Urinary bladder (tissue), 4 donors: Measurements from ENCODE around the gene RSL24D1. TPM values are rescaled to one million over a fixed set of nuclear protein-coding genes. Genes with fewer than 3 reads are reported as not detected.

Source experiments
- DNase-seq: peaks from one replicate; pipeline ENCODE4 v3.0.0-alpha.2; 2015; ENCODE audit errors: extremely low spot score
- H3K27ac ChIP-seq: one replicate; pipeline ENCODE4 v1.5.1; 2013; ENCODE audit warnings: low read depth, mild to moderate bottlenecking, moderate library complexity
- H3K36me3 ChIP-seq: one replicate; pipeline ENCODE4 v1.6.1; 2013; ENCODE audit warnings: mild to moderate bottlenecking, moderate library complexity; ENCODE audit not compliant: insufficient read depth
- H3K4me1 ChIP-seq: one replicate; pipeline ENCODE4 v1.6.1; 2013; ENCODE audit warnings: mild to moderate bottlenecking, moderate library complexity; ENCODE audit not compliant: insufficient read depth
- H3K4me3 ChIP-seq: one replicate; pipeline ENCODE4 v1.5.1; 2013; ENCODE audit warnings: low read depth, low read length
- WGBS: extraction: QIAGEN DNeasy Blood & Tissue Kit; methylation state at CpG from one replicate; pipeline ENCODE4 v1.1.7; 2013; 5-methylcytosine and 5-hydroxymethylcytosine counted together
- polyA plus RNA-seq: library from polyadenylated mRNA; stranded (reverse); fragments of 200-250 nt; gene quantifications from one replicate; pipeline ENCODE4 v1.2.3, GENCODE V29; 2013
- total RNA-seq: library from RNA; depleted of rRNA; stranded (reverse); fragments of >200 nt; gene quantifications from one replicate; pipeline ENCODE4 v1.2.3, GENCODE V29; 2014
- donor health status: healthy with polysubstance abuse.
- donor health status: healthy.

RSL24D1 gene
- 136 TPM for total RNA-seq
- 76.8 TPM for polyA plus RNA-seq

DNA sequence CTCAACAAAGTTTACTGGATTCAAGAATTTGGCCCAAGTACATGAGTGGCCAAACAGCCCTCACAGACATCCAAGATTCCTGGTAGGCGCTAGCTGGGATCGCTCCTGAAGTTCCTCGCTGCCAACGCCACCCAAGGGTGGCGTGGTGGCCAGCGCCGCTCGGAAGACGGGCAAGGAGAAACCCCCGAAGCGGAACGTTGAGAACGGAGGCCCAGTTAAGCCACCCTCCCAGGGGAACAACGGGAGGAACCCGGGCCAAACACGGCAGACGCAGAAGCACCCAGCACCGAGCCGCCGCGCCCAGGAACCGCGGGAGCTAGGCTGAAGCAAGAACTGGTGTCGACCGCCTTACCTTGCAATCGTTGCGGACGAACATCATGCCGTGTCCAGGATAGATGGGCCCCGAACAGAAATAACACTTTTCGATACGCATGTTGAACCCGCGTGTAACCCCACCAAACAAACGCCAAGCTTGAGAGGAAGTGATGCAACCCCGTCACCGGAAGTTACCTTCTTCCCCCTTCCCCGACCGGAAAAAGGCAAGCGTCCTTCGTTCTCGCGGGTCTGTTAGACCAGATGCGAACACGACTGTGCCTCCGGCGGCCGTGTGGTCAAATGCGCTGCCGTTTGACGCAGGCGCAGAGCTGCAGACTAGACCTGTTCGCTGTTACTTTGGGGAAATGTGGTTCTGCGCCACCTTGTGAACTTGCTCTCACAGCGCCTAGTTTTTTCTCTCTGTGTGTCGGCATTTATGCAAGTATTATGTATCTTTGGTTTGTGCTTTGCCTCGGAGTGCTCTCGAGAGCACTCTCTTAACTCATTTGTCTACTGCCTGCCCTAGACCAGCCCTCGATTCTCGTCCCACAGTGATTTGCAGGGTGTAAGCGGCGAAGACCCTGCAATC lies at the start of gene RSL24D1:
RSL24D1 (minus strand) TSS at position 484 of the 904 bp plus-strand sequence; CDS start at position 433, 51 bp downstream.
- under 1% methylated on average over 62 of the region's 62 CpGs for WGBS
- H3K27ac ChIP-seq: peak within 1 kb of the TSS; percentile 93
- no peaks in the 10 kb centered on the region for H3K36me3 ChIP-seq
- H3K4me1 ChIP-seq: no peaks in the 10 kb centered on the region
- DNase-seq: peak; percentile 98
- peak within 1 kb of the TSS; percentile 74 for H3K4me3 ChIP-seq

DNA sequence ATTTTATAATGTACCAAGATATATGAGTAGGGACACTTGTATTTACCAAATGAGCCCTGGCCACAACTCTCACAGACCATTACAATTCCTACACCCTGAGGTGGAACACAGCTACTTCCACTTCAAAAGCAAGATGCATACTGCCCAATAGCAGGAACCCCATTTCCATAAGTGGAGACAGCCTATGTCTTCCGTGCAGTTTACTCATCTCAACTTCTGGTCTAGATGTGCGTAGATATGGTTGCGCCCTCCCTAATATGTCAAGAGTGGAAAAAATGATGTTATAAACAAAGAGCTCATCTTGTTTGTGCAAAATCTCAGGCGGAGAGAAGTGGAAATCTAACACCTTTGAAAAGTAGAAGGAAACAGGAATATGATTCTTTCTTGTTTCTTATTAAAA lies 48.3 kb upstream of the RSL24D1 start:
- 69% methylated on average over 4 of the region's 4 CpGs for WGBS
- no peak overlapping the region for H3K4me3 ChIP-seq
- DNase-seq: no peak
- no peak overlapping the region for H3K27ac ChIP-seq
- no peaks in the 10 kb centered on the region for H3K4me1 ChIP-seq
- no peaks in the 10 kb centered on the region for H3K36me3 ChIP-seq

DNA sequence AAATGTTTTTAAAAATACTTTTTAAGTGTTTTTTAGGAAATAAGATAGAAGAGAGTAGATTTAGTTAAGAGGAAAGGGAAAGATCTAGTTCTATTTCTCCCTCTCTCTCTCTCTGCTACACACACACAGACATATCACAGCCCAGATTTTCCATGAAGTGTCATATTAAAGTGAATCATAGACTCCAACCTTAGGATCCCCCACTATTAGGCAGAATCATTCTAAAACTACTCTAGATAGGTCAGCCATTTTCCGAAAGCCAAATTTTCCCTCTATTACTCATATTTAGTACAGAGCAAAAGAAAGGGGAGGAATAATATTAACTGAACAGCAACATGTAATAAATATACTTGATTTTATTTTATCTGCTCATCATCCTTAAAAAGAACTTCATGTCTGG lies 45.1 kb upstream of the RSL24D1 start:
- 0% methylated on average over 1 of the region's 1 CpG for WGBS
- Histone ChIP-seq H3K36me3 (no peaks in the 10 kb centered on the region), H3K4me1 (no peaks in the 10 kb centered on the region), H3K4me3 (no peak overlapping the region), H3K27ac (no peak overlapping the region)
- no peak for DNase-seq

DNA sequence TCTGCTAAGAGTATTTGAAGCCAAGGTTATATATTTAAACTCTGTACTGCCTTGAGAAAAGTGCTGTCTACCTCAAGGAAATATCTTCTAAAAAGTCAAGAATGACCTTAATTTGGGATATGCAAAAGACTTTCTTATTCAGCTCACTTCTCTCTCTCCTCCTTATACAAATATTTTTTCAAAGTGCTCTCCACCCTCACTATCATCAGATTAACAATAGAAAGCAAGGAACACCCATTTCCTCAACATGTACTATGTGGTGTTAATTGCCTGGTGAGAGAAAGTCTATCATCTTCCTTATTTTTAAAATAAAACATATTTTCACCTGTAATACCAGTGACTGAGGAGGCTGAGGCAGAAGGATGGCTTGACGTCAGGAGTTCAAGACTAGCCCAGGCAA lies 44.4 kb upstream of the RSL24D1 start:
- Histone ChIP-seq H3K4me1 (no peaks in the 10 kb centered on the region), H3K4me3 (no peak overlapping the region), H3K36me3 (no peaks in the 10 kb centered on the region), H3K27ac (no peak overlapping the region)
- 94% methylated on average over 1 of the region's 1 CpG for WGBS
- no peak for DNase-seq

DNA sequence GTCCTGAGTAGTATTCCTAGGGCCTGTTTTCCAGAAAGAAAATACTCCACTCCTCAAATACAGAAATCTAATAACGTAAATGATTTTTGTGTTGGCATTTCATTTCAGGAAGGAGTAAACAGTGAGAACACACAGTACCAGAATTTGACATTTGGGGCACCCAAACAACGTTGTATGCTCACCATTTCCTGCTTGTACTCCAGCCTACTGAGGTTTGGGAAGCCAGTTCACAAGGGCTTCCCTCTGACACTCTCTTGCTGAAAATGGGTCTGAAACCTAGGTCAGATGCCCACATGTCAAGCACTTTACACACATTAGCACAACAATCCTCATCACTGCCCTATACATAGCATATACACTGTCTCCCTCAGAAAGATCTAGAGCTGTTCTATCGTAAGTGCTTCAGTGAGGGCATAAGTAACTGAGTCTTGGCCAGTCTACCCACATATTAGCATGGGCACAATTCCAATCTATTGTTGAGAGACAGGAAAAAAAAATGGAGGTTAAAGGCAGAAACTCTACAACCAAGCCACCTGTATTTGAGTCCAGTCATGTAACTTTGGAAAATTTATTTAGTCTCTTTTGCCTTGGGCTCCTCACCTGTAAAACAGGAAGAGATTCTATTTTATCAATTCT lies 43.5 kb upstream of the RSL24D1 start:
- WGBS: 79% methylated on average over 3 of the region's 3 CpGs
- DNase-seq: no peak
- Histone ChIP-seq H3K36me3 (no peaks in the 10 kb centered on the region), H3K4me1 (no peaks in the 10 kb centered on the region), H3K4me3 (no peak overlapping the region), H3K27ac (no peak overlapping the region)

DNA sequence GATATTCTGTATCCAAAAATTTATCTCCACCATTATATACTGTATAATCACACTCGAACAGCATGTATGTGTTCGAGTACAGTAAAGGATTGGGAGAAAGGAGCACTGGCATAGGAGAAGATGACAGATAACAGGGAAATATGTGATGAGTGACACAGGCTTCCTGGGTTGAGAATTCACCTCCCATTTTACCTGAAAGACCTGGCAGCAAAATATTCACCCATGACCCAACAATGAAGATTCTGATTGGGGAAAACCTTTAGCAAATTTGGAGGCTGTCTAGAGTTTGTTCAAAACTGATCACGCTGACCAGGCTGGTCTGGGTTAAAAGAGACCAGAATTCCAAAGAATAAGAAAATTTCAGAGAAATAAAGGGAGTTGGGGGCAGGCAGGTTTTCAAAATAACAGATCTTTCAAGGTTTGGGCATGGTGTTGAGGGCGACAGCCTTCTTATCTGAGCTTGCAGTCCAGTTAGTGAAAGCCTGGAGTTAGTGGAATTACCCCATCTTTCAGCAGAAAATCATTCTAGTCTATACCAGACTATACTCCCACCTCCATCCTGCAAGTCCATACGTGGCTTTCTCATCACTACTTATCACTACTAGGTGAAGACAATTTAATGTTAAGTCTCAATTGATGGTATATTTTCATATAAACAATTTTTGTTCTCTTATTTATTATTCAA lies 42.8 kb upstream of the RSL24D1 start:
- H3K36me3 ChIP-seq: no peaks in the 10 kb centered on the region
- no peak for DNase-seq
- H3K4me1 ChIP-seq: no peaks in the 10 kb centered on the region
- no peak overlapping the region for H3K4me3 ChIP-seq
- 89% methylated on average over 5 of the region's 5 CpGs for WGBS
- H3K27ac ChIP-seq: no peak overlapping the region

DNA sequence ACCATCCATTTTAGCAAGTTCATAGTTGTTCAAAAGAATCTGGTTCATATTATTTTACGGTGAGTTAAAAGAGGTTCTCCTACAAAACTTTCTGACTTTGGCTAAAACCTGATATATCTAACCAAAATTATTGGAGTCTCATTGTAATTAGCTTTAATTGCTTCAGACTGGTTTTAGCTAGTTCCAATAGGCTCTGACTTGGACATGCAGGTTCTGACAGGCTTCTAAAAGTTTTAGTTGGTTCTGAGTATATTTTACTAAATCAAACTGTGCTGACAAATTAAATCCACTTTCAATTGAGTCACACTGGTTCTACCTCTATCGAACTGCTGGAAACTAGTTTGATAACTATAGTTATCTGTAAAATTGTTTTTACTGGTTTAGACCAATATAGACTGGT lies 42.1 kb upstream of the RSL24D1 start:
- H3K36me3 ChIP-seq: no peaks in the 10 kb centered on the region
- H3K4me1 ChIP-seq: no peaks in the 10 kb centered on the region
- H3K4me3 ChIP-seq: no peak overlapping the region
- DNase-seq: no peak
- WGBS: 92% methylated on average over 2 of the region's 2 CpGs
- no peak overlapping the region for H3K27ac ChIP-seq

DNA sequence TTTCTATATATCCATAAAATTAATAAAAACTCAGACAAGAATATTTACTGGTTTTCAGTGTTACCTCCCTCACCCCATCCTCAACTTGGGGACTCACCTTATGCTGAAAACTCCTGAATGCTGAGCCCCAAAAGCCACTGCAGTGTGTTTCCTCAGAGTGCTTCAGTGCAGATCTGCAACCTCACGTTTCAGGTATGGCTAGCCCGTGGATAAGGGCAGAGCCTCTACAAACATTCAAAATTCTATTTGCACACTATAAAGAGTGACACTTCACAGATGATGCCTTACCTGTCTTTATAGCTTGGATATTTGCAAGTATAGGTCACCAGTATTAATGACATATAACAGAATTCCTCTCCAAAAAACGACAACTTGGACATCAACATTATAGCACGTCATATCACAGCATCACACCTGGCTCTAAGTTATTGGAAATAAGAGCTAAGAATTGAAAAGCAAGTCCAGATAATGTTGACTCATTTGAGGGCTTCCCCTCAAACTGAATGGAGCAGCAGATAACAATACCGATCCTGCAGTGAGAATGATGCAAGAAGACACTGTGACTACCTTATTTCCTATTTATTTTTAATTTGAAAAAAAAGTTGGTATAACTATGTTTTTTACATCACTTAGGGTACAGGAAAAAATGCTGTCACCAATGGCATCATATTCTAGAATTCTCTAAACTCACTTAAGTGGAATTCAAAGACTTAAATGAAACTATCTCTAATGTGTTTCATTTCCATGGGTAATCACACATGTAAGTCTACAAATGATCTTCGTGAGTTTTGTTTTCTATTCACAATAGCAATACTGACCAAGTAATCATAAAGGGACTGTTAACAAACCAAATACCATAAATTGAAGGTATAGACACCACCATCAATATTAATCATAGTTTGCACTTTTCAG lies 40.7 kb upstream of the RSL24D1 start:
- DNase-seq: no peak
- WGBS: 88% methylated on average over 6 of the region's 6 CpGs
- no peaks in the 10 kb centered on the region for H3K4me1 ChIP-seq
- H3K36me3 ChIP-seq: no peaks in the 10 kb centered on the region
- H3K4me3 ChIP-seq: no peak overlapping the region
- H3K27ac ChIP-seq: no peak overlapping the region

DNA sequence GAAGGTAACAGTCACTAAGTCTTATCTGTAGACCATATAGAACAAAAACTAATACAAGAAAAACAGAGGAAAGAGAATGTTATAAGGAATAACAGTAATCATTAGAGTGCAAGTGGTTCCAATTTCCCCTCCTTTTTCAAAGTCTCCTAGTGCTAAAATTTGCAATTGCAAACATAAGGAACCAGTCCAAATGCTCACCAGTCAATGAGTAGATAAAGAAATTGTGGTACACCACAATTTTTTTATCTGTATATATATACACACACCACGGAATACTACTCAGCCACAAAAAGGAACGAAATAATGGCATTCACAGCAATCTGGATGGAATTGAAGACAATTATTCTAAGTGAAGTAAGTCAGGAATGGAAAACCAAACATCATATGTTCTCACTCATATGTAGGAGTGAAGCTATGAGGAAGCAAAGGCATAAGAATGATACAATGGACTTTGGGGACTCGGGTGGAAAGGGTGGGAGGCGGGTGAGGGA lies 38.9 kb upstream of the RSL24D1 start:
- no peak overlapping the region for H3K4me3 ChIP-seq
- H3K36me3 ChIP-seq: no peaks in the 10 kb centered on the region
- no peak for DNase-seq
- H3K27ac ChIP-seq: no peak overlapping the region
- H3K4me1 ChIP-seq: no peaks in the 10 kb centered on the region
- WGBS: 84% methylated on average over 4 of the region's 4 CpGs

DNA sequence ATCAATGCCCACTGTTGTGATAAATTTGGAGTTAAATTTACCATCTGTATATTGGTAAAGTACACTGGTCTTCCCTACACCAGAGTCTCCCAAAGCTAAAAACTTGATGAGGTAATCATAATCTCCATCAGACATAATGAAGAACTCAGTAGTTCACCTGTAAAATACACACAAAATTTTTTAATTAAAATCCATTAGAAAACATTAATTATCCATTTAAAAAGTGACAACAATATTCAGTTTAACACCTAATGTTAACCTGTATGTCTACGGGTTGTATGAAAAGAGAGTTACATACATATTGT lies 38.0 kb upstream of the RSL24D1 start:
- H3K36me3 ChIP-seq: no peaks in the 10 kb centered on the region
- no peak for DNase-seq
- no peaks in the 10 kb centered on the region for H3K4me1 ChIP-seq
- no peak overlapping the region for H3K4me3 ChIP-seq
- no peak overlapping the region for H3K27ac ChIP-seq
- WGBS: 98% methylated on average over 1 of the region's 1 CpG

DNA sequence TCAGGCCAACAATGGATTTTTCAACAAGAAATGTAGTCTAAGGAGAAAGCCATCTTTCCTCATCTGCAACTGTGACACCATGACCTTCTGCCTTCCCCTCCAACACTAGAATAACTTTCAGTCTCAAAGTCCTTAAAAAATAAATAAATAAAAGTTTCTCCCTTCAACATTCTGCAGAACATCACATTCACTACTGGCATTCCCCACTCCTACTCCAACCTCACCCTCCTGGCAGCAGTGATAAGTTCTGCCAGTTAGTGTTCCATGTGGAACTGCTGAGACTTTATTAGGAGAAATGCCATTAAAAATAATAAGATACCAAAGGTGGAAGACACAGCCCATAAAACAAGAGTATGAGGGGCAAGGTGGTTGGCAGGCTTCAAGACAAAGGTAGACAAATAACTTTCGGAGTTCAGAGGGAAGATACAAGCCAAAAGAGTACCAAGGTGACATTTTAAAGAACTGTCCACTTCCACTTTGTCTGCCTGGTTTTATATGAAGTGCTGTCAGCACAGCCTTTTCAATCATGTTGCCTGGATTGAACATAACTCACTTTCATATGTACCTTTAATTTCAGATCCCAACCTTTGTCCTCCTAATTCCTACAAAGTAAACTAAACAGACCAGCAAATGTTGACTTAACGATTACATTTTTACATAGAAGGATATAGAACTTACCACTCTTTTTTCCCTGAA lies 37.5 kb upstream of the RSL24D1 start:
- no peaks in the 10 kb centered on the region for H3K4me1 ChIP-seq
- DNase-seq: no peak
- no peaks in the 10 kb centered on the region for H3K36me3 ChIP-seq
- no peak overlapping the region for H3K27ac ChIP-seq
- 93% methylated on average over 2 of the region's 2 CpGs for WGBS
- no peak overlapping the region for H3K4me3 ChIP-seq

DNA sequence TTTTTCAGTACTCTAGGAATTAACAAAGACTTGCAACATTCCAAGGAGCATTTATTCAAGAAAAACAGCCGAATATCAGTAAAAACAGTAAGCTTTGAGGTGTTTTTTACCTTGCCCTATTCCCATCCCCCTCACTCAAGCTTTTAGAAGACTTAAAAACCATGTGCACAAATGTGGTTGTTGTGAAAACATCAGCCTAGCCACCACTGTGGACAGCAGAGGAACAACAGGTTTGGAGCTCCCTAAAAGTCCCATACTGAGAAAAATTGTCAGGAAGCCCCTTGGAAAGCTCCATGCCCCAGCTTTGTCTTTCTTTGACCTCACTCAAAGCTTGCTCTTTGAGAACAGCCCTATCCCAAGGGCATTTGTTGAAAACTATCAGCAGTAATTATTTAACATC lies 34.7 kb upstream of the RSL24D1 start:
- WGBS: 96% methylated on average over 1 of the region's 1 CpG
- Histone ChIP-seq H3K27ac (no peak overlapping the region), H3K4me3 (no peak overlapping the region), H3K36me3 (no peaks in the 10 kb centered on the region), H3K4me1 (no peaks in the 10 kb centered on the region)
- no peak for DNase-seq

DNA sequence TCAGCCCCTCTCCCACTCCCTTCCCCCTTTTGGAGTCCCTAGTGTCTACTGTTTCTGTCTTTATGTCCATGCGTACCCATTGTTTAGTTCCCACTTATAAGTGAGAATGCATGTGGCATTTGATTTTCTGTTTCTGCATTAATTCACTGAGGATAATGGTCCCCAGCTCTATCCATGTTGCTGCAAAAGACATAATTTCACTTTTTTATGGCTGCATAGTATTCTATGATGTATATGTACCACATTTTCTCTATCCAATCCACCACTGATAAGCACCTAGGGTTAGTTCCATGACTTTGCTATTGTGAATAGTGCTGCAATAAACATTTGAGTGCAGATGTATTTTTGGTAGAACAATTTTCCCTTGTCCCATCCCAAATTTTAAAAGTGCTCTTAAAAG lies 34.2 kb upstream of the RSL24D1 start:
- H3K27ac ChIP-seq: no peak overlapping the region
- 48% methylated on average over 1 of the region's 1 CpG for WGBS
- H3K4me1 ChIP-seq: no peaks in the 10 kb centered on the region
- no peak for DNase-seq
- H3K36me3 ChIP-seq: no peaks in the 10 kb centered on the region
- H3K4me3 ChIP-seq: no peak overlapping the region
